HCT116 (cell line): ENCODE results near the gene GAP43. TPM values are rescaled to one million over a fixed set of nuclear protein-coding genes. Genes with fewer than 3 reads are reported as not detected.

Experiments used
- ATAC-seq: fragments of 200-7000 bp; cut with Tn5 transposase; 2 replicates; pipeline ENCODE4 v1.9.1; 2020; ENCODE audit warnings: mild to moderate bottlenecking, moderate library complexity
- BruUV-seq: library from RNA; stranded (reverse); fragments of 400-500 nt; replicated peaks from 2 replicates; lab custom pipeline; 2021; lab: Mats Ljungman, UMichigan
- CTCF ChIA-PET: fragments of 300-600 bp; sonication (Branson Sonifier 250); formaldehyde crosslinking; loops from one replicate; lab custom pipeline; 2021; ENCODE audit warnings: antibody characterized with exemption; lab: Charles Lee
- POLR2A ChIA-PET: fragments of 300-600, 350-600 bp; sonication (Branson Sonifier 250); formaldehyde crosslinking; loops from one replicate; lab custom pipeline; 2021; ENCODE audit warnings: antibody characterized with exemption; lab: Charles Lee
- RAD21 ChIA-PET, 2 experiments: fragments of 300-600 bp; sonication (Branson Sonifier 250); formaldehyde crosslinking; loops; one replicate each; lab custom pipeline; 2023; ENCODE audit warnings: low total read pairs in 2 of 2; ENCODE audit not compliant: uncharacterized antibody in 2 of 2, unreplicated experiment in 2 of 2, low non-redundant PET in 1 of 2; lab: Charles Lee
- DNase-seq: peaks from one replicate; pipeline ENCODE4 v3.0.0-alpha.2; 2010; ENCODE audit warnings: low read depth, low spot score
- H2AFZ ChIP-seq: fragments of 200-600 bp; shearing (Covaris generic), sonication (generic); 2 replicates; pipeline ENCODE4 v1.6.1; 2017; ENCODE audit warnings: low read depth, mixed run types, mixed read lengths, antibody characterized with exemption, low read length; ENCODE audit not compliant: poor library complexity, severe bottlenecking
- H3K27ac ChIP-seq: 2 replicates; pipeline ENCODE4 v1.5.1; 2012; ENCODE audit warnings: low read depth, low read length
- H3K27me3 ChIP-seq: fragments of 200-600 bp; sonication (generic); 2 replicates; pipeline ENCODE4 v1.6.1; 2016; ENCODE audit warnings: mixed run types, low read length, mixed read lengths; ENCODE audit not compliant: insufficient read depth
- H3K36me3 ChIP-seq, 2 experiments: fragments of 200-500 bp in 1 of 2; fragments of 200-600 bp in 1 of 2; sonication (Bioruptor generic) in 1 of 2; sonication (generic) in 1 of 2; 2 replicates each; pipeline versions ENCODE4 v1.5.1 to v1.6.1; 2014 to 2016; ENCODE audit warnings: low read length in 2 of 2, inconsistent platforms in 1 of 2, mixed read lengths in 1 of 2, mixed run types in 1 of 2; ENCODE audit not compliant: insufficient read depth in 2 of 2, control insufficient read depth in 1 of 2
- H3K4me1 ChIP-seq, 2 experiments: fragments of 200-600 bp in 1 of 2; sonication (generic) in 1 of 2; 2 replicates each; pipeline versions ENCODE4 v1.5.1 to v1.6.1; 2012 to 2017; ENCODE audit warnings: low read length in 2 of 2, inconsistent platforms in 1 of 2, mild to moderate bottlenecking in 1 of 2, mixed read lengths in 1 of 2, mixed run types in 1 of 2, moderate library complexity in 1 of 2; ENCODE audit not compliant: insufficient read depth in 2 of 2, control insufficient read depth in 1 of 2
- H3K4me2 ChIP-seq: fragments of 200-600 bp; sonication (generic); 2 replicates; pipeline ENCODE4 v1.6.1; 2017; ENCODE audit warnings: mixed run types, low read length, mixed read lengths
- H3K4me3 ChIP-seq, 2 experiments: fragments of 200-600 bp in 1 of 2; sonication (generic) in 1 of 2; replicated peaks in 1 of 2; 2 replicates each; pipeline ENCODE4 v1.5.1; 2011 to 2016; ENCODE audit warnings: low read length in 2 of 2, control low read depth in 1 of 2, low read depth in 1 of 2, mild to moderate bottlenecking in 1 of 2, mixed read lengths in 1 of 2, mixed run types in 1 of 2
- H3K79me2 ChIP-seq: fragments of 200-600 bp; sonication (generic); 2 replicates; pipeline ENCODE4 v1.6.1; 2017; ENCODE audit warnings: mild to moderate bottlenecking, mixed run types, low read length, moderate library complexity, mixed read lengths; ENCODE audit not compliant: insufficient read depth
- H3K9ac ChIP-seq: fragments of 200-600 bp; sonication (generic); 2 replicates; pipeline ENCODE4 v1.6.1; 2016; ENCODE audit warnings: low read length, mixed read lengths
- H3K9me2 ChIP-seq: fragments of 200-600 bp; sonication (generic), shearing (Covaris generic); 2 replicates; pipeline ENCODE4 v1.6.1; 2017; ENCODE audit warnings: mixed run types, mild to moderate bottlenecking, moderate library complexity; ENCODE audit not compliant: insufficient read depth
- H3K9me3 ChIP-seq, 2 experiments: fragments of 200-500 bp in 1 of 2; fragments of 200-600 bp in 1 of 2; sonication (Bioruptor generic) in 1 of 2; sonication (generic) in 1 of 2; 2 replicates each; pipeline ENCODE4 v1.6.1; 2014 to 2017; ENCODE audit warnings: low read length in 2 of 2, mixed read lengths in 2 of 2, inconsistent platforms in 1 of 2, low read depth in 1 of 2, mild to moderate bottlenecking in 1 of 2, mixed run types in 1 of 2, moderate library complexity in 1 of 2; ENCODE audit not compliant: control insufficient read depth in 1 of 2, insufficient read depth in 1 of 2
- H4K20me1 ChIP-seq: fragments of 200-600 bp; sonication (generic), shearing (Covaris generic); 2 replicates; pipeline ENCODE4 v1.6.1; 2017; ENCODE audit warnings: mixed run types, mild to moderate bottlenecking, moderate library complexity; ENCODE audit not compliant: insufficient read depth
- CBX3 ChIP-seq: IDR thresholded peaks from 2 replicates; pipeline ENCODE4 v1.6.1; 2012; ENCODE audit warnings: low read depth
- CTCF ChIP-seq, 3 experiments: fragments of 200-600 bp in 1 of 3; sonication (generic) in 1 of 3; IDR thresholded peaks in 2 of 3; conservative IDR thresholded peaks in 1 of 3; 2 replicates each; pipeline ENCODE4 v1.5.1; 2012 to 2017; ENCODE audit warnings: low read depth in 2 of 3, low read length in 2 of 3, antibody characterized with exemption in 1 of 3, borderline replicate concordance in 1 of 3, control low read depth in 1 of 3, mild to moderate bottlenecking in 1 of 3, mixed read lengths in 1 of 3, mixed run types in 1 of 3, moderate library complexity in 1 of 3; ENCODE audit not compliant: insufficient read depth in 1 of 3
- EGR1 ChIP-seq: IDR thresholded peaks from 2 replicates; pipeline ENCODE4 v1.6.1; 2012; ENCODE audit warnings: low read depth
- ELF1 ChIP-seq: IDR thresholded peaks from 2 replicates; pipeline ENCODE4 v1.6.1; 2012; ENCODE audit warnings: low read depth, borderline replicate concordance
- EZH2 ChIP-seq: fragments of 200-600 bp; sonication (generic); IDR thresholded peaks from 2 replicates; pipeline ENCODE4 v1.6.1; 2017; ENCODE audit warnings: antibody characterized with exemption, mixed run types
- FOSL1 ChIP-seq: IDR thresholded peaks from 2 replicates; pipeline ENCODE4 v1.6.1; 2012; ENCODE audit warnings: low read depth
- JUND ChIP-seq: IDR thresholded peaks from 2 replicates; pipeline ENCODE4 v1.6.1; 2012
- POLR2A ChIP-seq: IDR thresholded peaks from 2 replicates; pipeline ENCODE4 v1.7.0; 2011; ENCODE audit warnings: borderline replicate concordance; ENCODE audit not compliant: insufficient read depth, insufficient read length; ENCODE audit errors: extremely low read depth
- SIN3A ChIP-seq: IDR thresholded peaks from 2 replicates; pipeline ENCODE4 v1.6.1; 2012; ENCODE audit warnings: low read depth
- SP1 ChIP-seq: IDR thresholded peaks from 2 replicates; pipeline ENCODE4 v1.6.1; 2012; ENCODE audit warnings: low read depth
- SRF ChIP-seq: IDR thresholded peaks from 2 replicates; pipeline ENCODE4 v1.6.1; 2012; ENCODE audit warnings: low read depth
- TCF7L2 ChIP-seq: IDR thresholded peaks from 2 replicates; pipeline ENCODE4 v1.7.0; 2011; ENCODE audit warnings: borderline replicate concordance, inconsistent platforms; ENCODE audit not compliant: insufficient read depth, insufficient read length; ENCODE audit errors: extremely low read depth
- ZNF274 ChIP-seq: fragments of 200-500 bp; sonication (Bioruptor generic); IDR thresholded peaks from 2 replicates; pipeline ENCODE4 v1.6.1; 2014; ENCODE audit warnings: mild to moderate bottlenecking, low read depth, low read length, inconsistent platforms
- intact Hi-C: fragments of 100-400 bp; cut with micrococcal nuclease; formaldehyde crosslinking; loops from 2 replicates; pipeline ENCODE4 v1.10.0; 2022
- total RNA-seq: library from RNA; stranded (reverse); gene quantifications from one replicate; pipeline ENCODE4 v1.2.1, GENCODE V29; 2021; ENCODE audit not compliant: unreplicated experiment
- TF ChIP-seq, protein P1 (sequence below): IDR thresholded peaks from 2 replicates; pipeline ENCODE4 v1.6.1; 2012; ENCODE audit warnings: low read depth

The GAP43 gene
- total RNA-seq, 1 experiment from 2014 or later, result not detected

DNA sequence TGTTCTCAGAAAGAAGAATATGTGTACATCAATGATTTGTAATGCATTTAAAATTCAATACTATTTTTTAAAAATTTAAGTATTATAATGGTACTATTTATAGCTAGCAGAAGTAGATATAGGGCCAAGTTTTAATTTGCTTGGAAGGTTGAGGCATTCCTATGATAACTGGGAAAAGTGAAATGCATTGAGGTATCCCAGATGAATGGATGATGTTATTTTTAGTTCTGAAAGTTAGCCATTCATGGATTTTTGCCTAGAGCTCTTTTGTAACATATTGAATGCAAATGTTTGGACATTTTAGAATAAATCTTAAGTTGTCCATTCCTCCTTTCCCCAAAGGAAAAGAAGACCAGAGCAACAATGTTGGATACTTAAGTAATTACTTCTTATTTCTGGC is 47.6 kb downstream of the GAP43 start:
- no peaks in the 10 kb centered on the region for H3K9me2 ChIP-seq
- RAD21 ChIA-PET, result no interaction called here
- H3K36me3 ChIP-seq, result no peaks in the 10 kb centered on the region
- intact Hi-C loops, result no loop called here
- H2AFZ ChIP-seq, result no peak overlapping the region
- BruUV-seq, result no TSS peak
- no peaks in the 10 kb centered on the region for H4K20me1 ChIP-seq
- H3K27me3 ChIP-seq, result no peaks in the 10 kb centered on the region
- POLR2A ChIA-PET, result no interaction called here
- no peak overlapping the region for H3K27ac ChIP-seq
- H3K79me2 ChIP-seq, result no peaks in the 10 kb centered on the region
- no peaks in the 10 kb centered on the region for H3K9me3 ChIP-seq
- CTCF ChIA-PET, result no interaction called here
- H3K4me1 ChIP-seq, result no peaks in the 10 kb centered on the region
- no peak overlapping the region for H3K9ac ChIP-seq
- H3K4me3 ChIP-seq, result no peak overlapping the region
- no peak overlapping the region for H3K4me2 ChIP-seq
- DNase-seq (no peak), ATAC-seq (no peak)
- no peak for TF ChIP-seq SP1

DNA sequence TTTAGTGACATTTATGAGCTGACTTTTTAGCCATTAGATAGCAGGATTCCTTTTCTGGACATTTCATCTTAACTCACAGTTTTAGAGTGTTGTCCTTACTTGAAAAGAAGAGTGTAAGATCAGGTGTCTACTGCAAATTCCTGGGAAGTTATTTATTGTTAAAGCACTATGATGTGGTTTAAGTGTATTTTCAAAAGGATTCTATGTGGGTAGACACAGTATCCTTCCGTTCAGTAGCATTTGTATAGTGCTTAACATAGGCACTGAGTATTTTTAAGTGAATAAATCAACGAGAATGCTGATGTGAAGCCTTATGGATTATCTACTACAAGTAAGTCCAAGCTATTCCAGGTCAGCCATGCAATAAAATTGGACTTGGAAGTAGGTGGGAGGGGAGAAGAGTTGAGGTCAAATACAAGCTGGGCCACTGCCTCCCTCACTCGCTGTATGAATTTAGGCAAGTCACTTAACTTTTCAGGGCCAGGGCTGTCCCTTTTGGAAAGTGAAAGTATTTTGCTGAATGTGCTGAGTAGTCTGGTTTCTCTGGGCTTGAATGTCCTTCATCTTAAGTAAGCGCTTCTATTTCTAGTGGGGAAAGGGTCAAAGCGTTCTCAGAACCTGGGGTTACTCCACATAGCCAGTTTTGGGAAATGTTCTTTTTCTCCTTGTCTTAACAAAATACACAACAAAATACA is 48.6 kb downstream of the GAP43 start:
- Histone ChIP-seq H3K27ac (no peak overlapping the region), H3K4me3 (no peak overlapping the region), H3K9me3 (no peaks in the 10 kb centered on the region), H3K79me2 (no peaks in the 10 kb centered on the region), H3K9ac (no peak overlapping the region), H3K27me3 (no peaks in the 10 kb centered on the region), H4K20me1 (no peaks in the 10 kb centered on the region), H3K4me1 (no peaks in the 10 kb centered on the region), H3K9me2 (no peaks in the 10 kb centered on the region), H3K36me3 (no peaks in the 10 kb centered on the region), H3K4me2 (no peak overlapping the region), H2AFZ (no peak overlapping the region)
- TF ChIP-seq FOSL1, result no peak
- TF ChIP-seq, protein P1, sequence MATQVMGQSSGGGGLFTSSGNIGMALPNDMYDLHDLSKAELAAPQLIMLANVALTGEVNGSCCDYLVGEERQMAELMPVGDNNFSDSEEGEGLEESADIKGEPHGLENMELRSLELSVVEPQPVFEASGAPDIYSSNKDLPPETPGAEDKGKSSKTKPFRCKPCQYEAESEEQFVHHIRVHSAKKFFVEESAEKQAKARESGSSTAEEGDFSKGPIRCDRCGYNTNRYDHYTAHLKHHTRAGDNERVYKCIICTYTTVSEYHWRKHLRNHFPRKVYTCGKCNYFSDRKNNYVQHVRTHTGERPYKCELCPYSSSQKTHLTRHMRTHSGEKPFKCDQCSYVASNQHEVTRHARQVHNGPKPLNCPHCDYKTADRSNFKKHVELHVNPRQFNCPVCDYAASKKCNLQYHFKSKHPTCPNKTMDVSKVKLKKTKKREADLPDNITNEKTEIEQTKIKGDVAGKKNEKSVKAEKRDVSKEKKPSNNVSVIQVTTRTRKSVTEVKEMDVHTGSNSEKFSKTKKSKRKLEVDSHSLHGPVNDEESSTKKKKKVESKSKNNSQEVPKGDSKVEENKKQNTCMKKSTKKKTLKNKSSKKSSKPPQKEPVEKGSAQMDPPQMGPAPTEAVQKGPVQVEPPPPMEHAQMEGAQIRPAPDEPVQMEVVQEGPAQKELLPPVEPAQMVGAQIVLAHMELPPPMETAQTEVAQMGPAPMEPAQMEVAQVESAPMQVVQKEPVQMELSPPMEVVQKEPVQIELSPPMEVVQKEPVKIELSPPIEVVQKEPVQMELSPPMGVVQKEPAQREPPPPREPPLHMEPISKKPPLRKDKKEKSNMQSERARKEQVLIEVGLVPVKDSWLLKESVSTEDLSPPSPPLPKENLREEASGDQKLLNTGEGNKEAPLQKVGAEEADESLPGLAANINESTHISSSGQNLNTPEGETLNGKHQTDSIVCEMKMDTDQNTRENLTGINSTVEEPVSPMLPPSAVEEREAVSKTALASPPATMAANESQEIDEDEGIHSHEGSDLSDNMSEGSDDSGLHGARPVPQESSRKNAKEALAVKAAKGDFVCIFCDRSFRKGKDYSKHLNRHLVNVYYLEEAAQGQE, result no peak
- TF ChIP-seq TCF7L2, result no peak
- no peak for TF ChIP-seq EGR1
- no peak for TF ChIP-seq POLR2A
- no peak for TF ChIP-seq JUND
- no peak for TF ChIP-seq CTCF (IDR thresholded peaks at IDR 0.05 in 2 of 3, conservative IDR thresholded peaks at IDR 0.05 in 1 of 3; ENCODE audit: borderline replicate concordance in 1 of 3, insufficient read depth in 1 of 3, low read depth in 2 of 3, low read length in 2 of 3)
- no peak for TF ChIP-seq SRF
- no peak for TF ChIP-seq EZH2
- no peak for TF ChIP-seq ZNF274
- TF ChIP-seq SP1, result no peak
- no peak for TF ChIP-seq CBX3
- no peak for TF ChIP-seq ELF1
- no peak for TF ChIP-seq SIN3A
- ChIA-PET RAD21 (no interaction called here), POLR2A (no interaction called here), CTCF (interaction anchor here (1.1 kb wide), 1 partner anchor 21 kb away, joined by 3 read pairs; no protein-coding TSS in a partner anchor)
- intact Hi-C loops, result no loop called here
- DNase-seq, result no peak
- no TSS peak for BruUV-seq
- ATAC-seq, result no peak
